GM19372 (cell line): ENCODE results near the gene KRTAP10-7.

Experiments
- ATAC-seq: cut with Tn5 transposase; IDR thresholded peaks from one replicate; pipeline ENCODE4 v1.9.1; 2021; ENCODE audit warnings: mild to moderate bottlenecking, low read depth, moderate library complexity; ENCODE audit not compliant: unreplicated experiment

KRTAP10-7 gene

DNA sequence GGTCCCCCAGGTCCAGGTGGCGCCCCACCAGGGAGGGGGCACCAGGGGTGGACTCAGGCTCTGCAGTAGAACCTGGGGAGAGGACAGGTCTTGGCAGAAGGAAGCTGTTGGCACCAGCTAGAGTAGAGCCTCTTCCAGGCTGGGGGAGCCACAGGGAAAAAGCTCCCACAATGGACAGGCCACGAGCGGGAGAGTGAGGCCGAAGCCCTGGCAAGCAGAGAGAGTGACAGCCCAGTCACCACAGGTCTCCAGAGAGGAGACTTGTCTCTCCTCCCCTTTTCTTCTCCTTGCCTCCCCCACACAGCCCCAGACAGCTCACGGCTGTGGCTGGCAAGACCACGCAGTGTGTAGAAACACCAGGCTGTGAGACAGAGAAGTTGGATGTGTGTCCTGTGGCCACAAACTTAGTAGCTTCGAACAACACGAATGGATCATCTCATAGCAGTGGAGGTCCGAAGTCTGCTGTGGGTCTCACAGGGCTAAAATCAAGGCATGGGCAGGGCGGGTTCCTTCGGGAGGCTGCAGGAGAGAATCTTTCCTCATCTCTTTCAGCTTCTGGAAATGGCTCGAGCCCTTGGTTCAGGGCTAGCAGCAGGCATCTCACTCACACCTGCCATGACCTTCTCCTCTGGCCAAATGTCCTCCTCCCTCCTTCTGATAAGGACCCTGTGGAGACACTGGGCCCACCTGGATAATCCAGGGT, 50.7 kb downstream of the KRTAP10-7 start:
- ATAC-seq, result no peak
